ENCODE results near the gene CLIC3. TPM values are rescaled to one million over a fixed set of nuclear protein-coding genes. Genes with fewer than 3 reads are reported as not detected.
A peak's percentile ranks its signal among the peaks of the same experiment; 100 is the strongest.

CLIC3 gene
- total RNA-seq, 2 experiments from 2014 or later, result not detected

DNA sequence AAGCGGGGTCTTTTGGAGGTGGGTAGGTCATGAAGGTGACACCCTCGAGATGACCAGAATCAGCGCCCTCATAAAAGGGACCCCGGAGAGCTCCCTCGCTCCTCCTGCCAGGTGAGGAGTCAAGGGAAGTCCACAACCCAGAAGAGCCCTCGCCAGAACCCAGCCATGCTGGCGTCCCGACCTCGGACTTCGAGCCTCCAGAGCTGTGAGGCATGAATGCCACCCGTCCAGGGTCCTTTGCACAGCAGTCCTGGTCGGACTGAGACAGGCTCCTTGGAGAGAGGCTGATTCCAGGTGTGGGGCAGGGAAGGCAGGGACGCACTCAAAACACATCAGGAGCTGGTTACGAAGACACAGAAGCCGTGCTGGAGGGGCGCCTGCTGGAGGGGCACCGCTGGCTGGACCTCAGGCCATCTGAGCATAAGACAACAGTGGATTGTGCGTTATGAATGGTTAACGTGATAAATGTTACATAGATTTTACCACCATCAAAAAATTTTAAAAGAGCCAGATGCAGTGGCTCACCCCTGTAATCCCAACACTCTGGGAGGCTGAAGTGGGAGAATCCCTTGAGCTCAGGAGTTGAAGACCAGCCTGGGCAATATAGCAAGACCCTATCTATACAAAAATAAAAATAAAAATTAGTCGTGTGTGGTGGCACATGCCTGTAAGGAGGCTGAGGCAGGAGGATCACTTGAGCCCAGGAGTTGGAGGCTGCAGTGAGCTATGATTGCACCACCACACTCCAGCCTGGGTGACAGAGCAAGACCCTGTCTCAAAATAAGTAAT is 5.7 kb upstream of the CLIC3 start:
- POLR2A ChIA-PET, result interaction anchor here (0.6 to 1.1 kb wide), 3 partner anchors 10 to 318 kb away, joined by 3 to 4 read pairs (median 3); partner anchors contain the start of gene PAXX
- intact Hi-C loops (cut with micrococcal nuclease; ENCODE audit: unreplicated experiment), result no loop called here
- BruUV-seq (replicated peaks), result no TSS peak
- H2AFZ ChIP-seq (ENCODE audit: low read length), result no peak overlapping the region
- CTCF ChIA-PET (ENCODE audit: unreplicated experiment), result interaction anchor here (0.6 kb wide), 1 partner anchor 28 kb away, joined by 3 read pairs; no protein-coding TSS in a partner anchor
- H3K4me1 ChIP-seq (ENCODE audit: insufficient read depth, low read length, poor library complexity, severe bottlenecking), result peaks cover 29% of the 10 kb centered on the region
- no peak for DNase-seq (ENCODE audit: low spot score)
- no peaks in the 10 kb centered on the region for H3K9me2 ChIP-seq (ENCODE audit: insufficient read depth, low read length)
- no peak for TF ChIP-seq EZH2phosphoT487 (IDR thresholded peaks at IDR 0.05; ENCODE audit: borderline replicate concordance, low read depth, low read length)
- TF ChIP-seq, protein P1, sequence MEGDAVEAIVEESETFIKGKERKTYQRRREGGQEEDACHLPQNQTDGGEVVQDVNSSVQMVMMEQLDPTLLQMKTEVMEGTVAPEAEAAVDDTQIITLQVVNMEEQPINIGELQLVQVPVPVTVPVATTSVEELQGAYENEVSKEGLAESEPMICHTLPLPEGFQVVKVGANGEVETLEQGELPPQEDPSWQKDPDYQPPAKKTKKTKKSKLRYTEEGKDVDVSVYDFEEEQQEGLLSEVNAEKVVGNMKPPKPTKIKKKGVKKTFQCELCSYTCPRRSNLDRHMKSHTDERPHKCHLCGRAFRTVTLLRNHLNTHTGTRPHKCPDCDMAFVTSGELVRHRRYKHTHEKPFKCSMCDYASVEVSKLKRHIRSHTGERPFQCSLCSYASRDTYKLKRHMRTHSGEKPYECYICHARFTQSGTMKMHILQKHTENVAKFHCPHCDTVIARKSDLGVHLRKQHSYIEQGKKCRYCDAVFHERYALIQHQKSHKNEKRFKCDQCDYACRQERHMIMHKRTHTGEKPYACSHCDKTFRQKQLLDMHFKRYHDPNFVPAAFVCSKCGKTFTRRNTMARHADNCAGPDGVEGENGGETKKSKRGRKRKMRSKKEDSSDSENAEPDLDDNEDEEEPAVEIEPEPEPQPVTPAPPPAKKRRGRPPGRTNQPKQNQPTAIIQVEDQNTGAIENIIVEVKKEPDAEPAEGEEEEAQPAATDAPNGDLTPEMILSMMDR (conservative IDR thresholded peaks at IDR 0.05; ENCODE audit: low read length), result no peak
- no peaks in the 10 kb centered on the region for H3K79me2 ChIP-seq (ENCODE audit: insufficient read depth, low read depth, low read length)
- no peaks in the 10 kb centered on the region for H3K36me3 ChIP-seq (ENCODE audit: insufficient read depth, low read length)
- H3K4me2 ChIP-seq (ENCODE audit: low read length), result no peak overlapping the region
- no peak overlapping the region for H3K27ac ChIP-seq (ENCODE audit: low read depth, low read length, poor library complexity, severe bottlenecking)
- H3K4me3 ChIP-seq (ENCODE audit: low read depth, low read length, poor library complexity, severe bottlenecking), result no peak overlapping the region
- H4K20me1 ChIP-seq (ENCODE audit: insufficient read depth, low read length), result no peaks in the 10 kb centered on the region
- H3K9me3 ChIP-seq (ENCODE audit: low read length), result no peaks in the 10 kb centered on the region

DNA sequence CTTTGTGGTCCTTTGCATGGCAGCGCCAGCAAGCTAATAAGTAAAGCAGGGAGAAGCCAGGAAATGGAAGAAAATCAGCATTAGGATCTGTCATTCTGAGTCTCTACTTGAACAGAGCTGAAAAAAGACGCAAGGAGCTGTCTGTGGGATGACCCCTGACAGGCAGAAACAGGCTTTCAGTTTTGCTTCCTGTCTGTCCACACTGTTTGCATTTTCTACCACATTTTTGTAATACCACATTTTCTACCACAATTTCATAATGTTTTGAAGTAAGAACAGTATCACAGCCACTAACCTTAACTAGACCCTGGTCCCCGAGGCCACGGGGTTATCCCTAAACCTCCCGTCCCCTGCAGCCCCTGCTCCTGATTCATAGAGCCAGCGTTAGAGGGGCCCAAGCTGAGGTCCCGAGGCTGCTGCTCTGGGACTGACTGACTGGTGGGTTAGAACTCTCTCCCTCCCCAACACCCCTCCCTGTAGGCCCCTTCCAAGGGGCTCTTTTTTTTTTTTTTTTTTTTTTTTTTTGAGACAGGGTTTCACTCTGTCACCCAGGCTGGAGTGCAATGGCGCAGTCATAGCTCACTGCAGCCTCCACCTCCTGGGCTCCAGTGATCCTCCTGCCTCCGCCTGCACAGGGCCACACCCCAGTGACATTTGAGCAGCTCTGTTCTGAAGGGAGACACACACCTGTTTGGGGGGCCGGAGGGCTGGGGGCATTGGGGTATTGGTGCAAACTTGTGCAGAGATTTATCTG is 4.0 kb upstream of the CLIC3 start:
- peaks cover 43% of the 10 kb centered on the region for H3K4me1 ChIP-seq (ENCODE audit: insufficient read depth, low read length, poor library complexity, severe bottlenecking)

More for the DNA sequence above, 4.0 kb upstream of the CLIC3 start:
- Histone ChIP-seq H3K27ac (ENCODE audit: low read depth, low read length, poor library complexity, severe bottlenecking) (no peak overlapping the region), H3K36me3 (ENCODE audit: insufficient read depth, low read length) (no peaks in the 10 kb centered on the region), H3K4me3 (ENCODE audit: low read depth, low read length, poor library complexity, severe bottlenecking) (peak overlapping the region; percentile 1), H2AFZ (ENCODE audit: low read length) (peak overlapping the region; percentile 62), H4K20me1 (ENCODE audit: insufficient read depth, low read length) (no peaks in the 10 kb centered on the region), H3K9me2 (ENCODE audit: insufficient read depth, low read length) (no peaks in the 10 kb centered on the region), H3K79me2 (ENCODE audit: insufficient read depth, low read depth, low read length) (no peaks in the 10 kb centered on the region), H3K9me3 (ENCODE audit: low read length) (no peaks in the 10 kb centered on the region), H3K4me2 (ENCODE audit: low read length) (peak overlapping the region; percentile 58)
- no TSS peak for BruUV-seq (replicated peaks)
- ChIA-PET POLR2A (interaction anchor here (0.6 to 1.5 kb wide), 3 partner anchors 8 to 171 kb away, joined by 3 to 4 read pairs (median 4); partner anchors contain the start of gene PAXX), CTCF (ENCODE audit: unreplicated experiment) (interaction anchor here (0.6 to 1.2 kb wide), 2 partner anchors 22 to 29 kb away, joined by 3 to 5 read pairs; no protein-coding TSS in a partner anchor)
- TF ChIP-seq, protein P1 (conservative IDR thresholded peaks at IDR 0.05; ENCODE audit: low read length), result no peak
- TF ChIP-seq EZH2phosphoT487 (IDR thresholded peaks at IDR 0.05; ENCODE audit: borderline replicate concordance, low read depth, low read length), result no peak
- intact Hi-C loops (cut with micrococcal nuclease; ENCODE audit: unreplicated experiment), result no loop called here
- DNase-seq (ENCODE audit: low spot score), result peak; percentile 49
